H7 (cell line): ENCODE data around the gene EPHB1. TPM values are rescaled to one million over a fixed set of nuclear protein-coding genes. Genes with fewer than 3 reads are reported as not detected.

ENCODE experiments used
- DNase-seq: peaks from one replicate; pipeline ENCODE4 v3.0.0; 2012
- H3K27me3 ChIP-seq: 2 replicates; pipeline ENCODE4 v1.6.0; 2011; ENCODE audit warnings: mild to moderate bottlenecking, low read length; ENCODE audit not compliant: control insufficient read depth, insufficient read depth
- H3K36me3 ChIP-seq: replicated peaks from 2 replicates; pipeline ENCODE4 v1.5.1; 2011; ENCODE audit warnings: low read length; ENCODE audit not compliant: control insufficient read depth, insufficient read depth
- H3K4me3 ChIP-seq: 2 replicates; pipeline ENCODE4 v1.5.1; 2011; ENCODE audit warnings: low read depth, mild to moderate bottlenecking, control low read depth, low read length, moderate library complexity; ENCODE audit not compliant: insufficient read depth
- total RNA-seq: library from RNA; depleted of rRNA; stranded (reverse); fragments of >200 nt; shearing (Covaris generic); gene quantifications from 2 replicates; pipeline ENCODE4 v1.2.3, GENCODE V29; 2014

EPHB1 gene
- total RNA-seq, 1 experiment from 2014 or later, result 3.3 TPM

- H3K36me3 ChIP-seq, result no peaks in the 10 kb centered on the region
- no peak overlapping the region for H3K4me3 ChIP-seq
- peaks cover 14% of the 10 kb centered on the region; the same call in 1 of the 2 replicates for H3K27me3 ChIP-seq
- DNase-seq, result no peak
These were observed 128.2 kb downstream of the EPHB1 start for GRCh38 chr3:134923286-134923685.

GRCh38 chr3:134927599-134927998, 132.5 kb downstream of the EPHB1 start:
- no peak for DNase-seq
- H3K4me3 ChIP-seq, result no peak overlapping the region

GRCh38 chr3:134928392-134928791, 133.3 kb downstream of the EPHB1 start:
- no peak for DNase-seq
- peaks cover 39% of the 10 kb centered on the region; the same call in 1 of the 2 replicates for H3K27me3 ChIP-seq
- H3K4me3 ChIP-seq, result no peak overlapping the region
- H3K36me3 ChIP-seq, result no peaks in the 10 kb centered on the region

More at GRCh38 chr3:134927599-134927998, 132.5 kb downstream of the EPHB1 start:
- H3K27me3 ChIP-seq, result peaks cover 32% of the 10 kb centered on the region; the same call in 1 of the 2 replicates
- no peaks in the 10 kb centered on the region for H3K36me3 ChIP-seq

GRCh38 chr3:134928819-134929218, 133.8 kb downstream of the EPHB1 start:
- Histone ChIP-seq H3K36me3 (no peaks in the 10 kb centered on the region), H3K27me3 (peaks cover 40% of the 10 kb centered on the region; the same call in 1 of the 2 replicates), H3K4me3 (no peak overlapping the region)
- DNase-seq, result no peak

- Histone ChIP-seq H3K36me3 (no peaks in the 10 kb centered on the region), H3K27me3 (peaks cover 42% of the 10 kb centered on the region; the same call in 1 of the 2 replicates), H3K4me3 (no peak overlapping the region)
- no peak for DNase-seq
These were observed 134.9 kb downstream of the EPHB1 start for GRCh38 chr3:134929976-134930375.

- Histone ChIP-seq H3K36me3 (no peaks in the 10 kb centered on the region), H3K4me3 (no peak overlapping the region), H3K27me3 (peaks cover 43% of the 10 kb centered on the region; the same call in 1 of the 2 replicates)
- no peak for DNase-seq
These were observed 136.2 kb downstream of the EPHB1 start for GRCh38 chr3:134931045-134931785.

GRCh38 chr3:134932035-134932434, 137.0 kb downstream of the EPHB1 start:
- no peak overlapping the region for H3K4me3 ChIP-seq
- peaks cover 39% of the 10 kb centered on the region; the same call in 1 of the 2 replicates for H3K27me3 ChIP-seq
- no peak for DNase-seq
- no peaks in the 10 kb centered on the region for H3K36me3 ChIP-seq

GRCh38 chr3:134933997-134934396, 138.9 kb downstream of the EPHB1 start:
- Histone ChIP-seq H3K27me3 (peaks cover 24% of the 10 kb centered on the region; the same call in 1 of the 2 replicates), H3K36me3 (no peaks in the 10 kb centered on the region), H3K4me3 (no peak overlapping the region)
- no peak for DNase-seq

GRCh38 chr3:134934933-134935332, 139.9 kb downstream of the EPHB1 start:
- Histone ChIP-seq H3K4me3 (no peak overlapping the region), H3K27me3 (peaks cover 21% of the 10 kb centered on the region), H3K36me3 (no peaks in the 10 kb centered on the region)
- DNase-seq, result no peak

- H3K27me3 ChIP-seq, result peaks cover 21% of the 10 kb centered on the region
- no peak for DNase-seq
- no peak overlapping the region for H3K4me3 ChIP-seq
- H3K36me3 ChIP-seq, result no peaks in the 10 kb centered on the region
These were observed 142.4 kb downstream of the EPHB1 start for GRCh38 chr3:134937256-134938028.

GRCh38 chr3:134938029-134938525, 143.0 kb downstream of the EPHB1 start:
- H3K27me3 ChIP-seq, result peaks cover 17% of the 10 kb centered on the region
- H3K4me3 ChIP-seq, result no peak overlapping the region
- peak; percentile 61 for DNase-seq
- H3K36me3 ChIP-seq, result no peaks in the 10 kb centered on the region

- no peak overlapping the region for H3K4me3 ChIP-seq
These were observed 144.9 kb downstream of the EPHB1 start for GRCh38 chr3:134939978-134940377.

GRCh38 chr3:134941820-134942219, 146.8 kb downstream of the EPHB1 start:
- Histone ChIP-seq H3K4me3 (no peak overlapping the region), H3K27me3 (peaks cover 9% of the 10 kb centered on the region)
- no peak for DNase-seq

More at GRCh38 chr3:134939978-134940377, 144.9 kb downstream of the EPHB1 start:
- Histone ChIP-seq H3K27me3 (peaks cover 12% of the 10 kb centered on the region), H3K36me3 (no peaks in the 10 kb centered on the region)
- DNase-seq, result no peak

GRCh38 chr3:134944429-134944828, 149.4 kb downstream of the EPHB1 start:
- Histone ChIP-seq H3K4me3 (no peak overlapping the region), H3K36me3 (no peaks in the 10 kb centered on the region), H3K27me3 (peaks cover 8% of the 10 kb centered on the region)
- no peak for DNase-seq

More at GRCh38 chr3:134941820-134942219, 146.8 kb downstream of the EPHB1 start:
- H3K36me3 ChIP-seq, result no peaks in the 10 kb centered on the region
